ENCODE results near the gene GOLGA6D. TPM values are rescaled to one million over a fixed set of nuclear protein-coding genes. Genes with fewer than 3 reads are reported as not detected.
"Not testable (repeated sequence)": the region's sequence is repeated elsewhere in the genome, so short reads cannot be mapped to it uniquely, and the experiment has no call there.

Gene GOLGA6D
- total RNA-seq, 1 experiment from 2014 or later = not detected

GRCh38 chr15:75314552-75315290, 32.1 kb downstream of the GOLGA6D start:
- CTCF ChIA-PET = interaction anchor here (0.7 kb wide), 1 partner anchor 544 kb away, joined by 4 read pairs; no protein-coding TSS in a partner anchor
- Mint-ChIP-seq H3K36me3 (ENCODE audit: insufficient read depth, unreplicated experiment) (no peaks in the 10 kb centered on the region), H3K27me3 (ENCODE audit: insufficient read depth, unreplicated experiment) (peaks cover 9% of the 10 kb centered on the region), H3K4me1 (ENCODE audit: insufficient read depth, unreplicated experiment) (peaks cover 3% of the 10 kb centered on the region), H3K27ac (ENCODE audit: low read depth, unreplicated experiment) (no peak overlapping the region), H3K9me3 (ENCODE audit: unreplicated experiment) (peaks cover 10% of the 10 kb centered on the region), H3K4me3 (ENCODE audit: unreplicated experiment) (no peak overlapping the region)
- BruUV-seq (replicated peaks) = no TSS peak
- POLR2A ChIA-PET = no interaction called here
- intact Hi-C loops (cut with micrococcal nuclease) = no loop called here
- TF ChIP-seq CTCF (IDR thresholded peaks at IDR 0.05; ENCODE audit: unreplicated experiment) = no peak
- no peak for DNase-seq (ENCODE audit: unreplicated experiment)

- CTCF ChIA-PET; H3K36me3 Mint-ChIP-seq (ENCODE audit: insufficient read depth, unreplicated experiment); BruUV-seq (replicated peaks); DNase-seq (ENCODE audit: unreplicated experiment); H3K27ac Mint-ChIP-seq (ENCODE audit: low read depth, unreplicated experiment); intact Hi-C loops (cut with micrococcal nuclease); H3K4me1 Mint-ChIP-seq (ENCODE audit: insufficient read depth, unreplicated experiment); POLR2A ChIA-PET; H3K9me3 Mint-ChIP-seq (ENCODE audit: unreplicated experiment); H3K4me3 Mint-ChIP-seq (ENCODE audit: unreplicated experiment): not testable (repeated sequence)
- peaks cover 21% of the 10 kb centered on the region for H3K27me3 Mint-ChIP-seq (ENCODE audit: insufficient read depth, unreplicated experiment)
Observed at GRCh38 chr15:75319231-75319897, 36.7 kb downstream of the GOLGA6D start.

- CTCF ChIA-PET = no interaction called here
- Mint-ChIP-seq H3K4me1 (ENCODE audit: insufficient read depth, unreplicated experiment) (no peaks in the 10 kb centered on the region), H3K27me3 (ENCODE audit: insufficient read depth, unreplicated experiment) (peaks cover 15% of the 10 kb centered on the region), H3K27ac (ENCODE audit: low read depth, unreplicated experiment) (no peak overlapping the region), H3K36me3 (ENCODE audit: insufficient read depth, unreplicated experiment) (peaks cover 6% of the 10 kb centered on the region), H3K9me3 (ENCODE audit: unreplicated experiment) (peaks cover 8% of the 10 kb centered on the region), H3K4me3 (ENCODE audit: unreplicated experiment) (no peak overlapping the region)
- TF ChIP-seq CTCF (IDR thresholded peaks at IDR 0.05; ENCODE audit: unreplicated experiment) = no peak
- no peak for DNase-seq (ENCODE audit: unreplicated experiment)
- intact Hi-C loops (cut with micrococcal nuclease) = no loop called here
- POLR2A ChIA-PET = no interaction called here
- no TSS peak for BruUV-seq (replicated peaks)
Observed at GRCh38 chr15:75321711-75322110, 39.1 kb downstream of the GOLGA6D start.

GRCh38 chr15:75325922-75326321, 43.3 kb downstream of the GOLGA6D start:
- H3K36me3 Mint-ChIP-seq (ENCODE audit: insufficient read depth, unreplicated experiment) = peaks cover 6% of the 10 kb centered on the region
- CTCF ChIA-PET = no interaction called here
- POLR2A ChIA-PET = no interaction called here
- H3K9me3 Mint-ChIP-seq (ENCODE audit: unreplicated experiment) = peaks cover 8% of the 10 kb centered on the region
- no peak for TF ChIP-seq CTCF (IDR thresholded peaks at IDR 0.05; ENCODE audit: unreplicated experiment)
- no peak for DNase-seq (ENCODE audit: unreplicated experiment)
- intact Hi-C loops (cut with micrococcal nuclease) = no loop called here
- BruUV-seq (replicated peaks) = no TSS peak
- H3K27me3 Mint-ChIP-seq (ENCODE audit: insufficient read depth, unreplicated experiment) = peaks cover 15% of the 10 kb centered on the region
- H3K27ac Mint-ChIP-seq (ENCODE audit: low read depth, unreplicated experiment) = no peak overlapping the region
- H3K4me3 Mint-ChIP-seq (ENCODE audit: unreplicated experiment) = no peak overlapping the region
- no peaks in the 10 kb centered on the region for H3K4me1 Mint-ChIP-seq (ENCODE audit: insufficient read depth, unreplicated experiment)
